GM18508 (cell line): Measurements from ENCODE around the gene PYHIN1.

ENCODE experiments used
- ATAC-seq: cut with Tn5 transposase; IDR thresholded peaks from one replicate; pipeline ENCODE4 v1.9.1; 2021; ENCODE audit warnings: moderate number of reproducible peaks; ENCODE audit not compliant: insufficient read depth, unreplicated experiment

The PYHIN1 gene

GRCh38 chr1:158931055-158931737 is at the start of gene PYHIN1:
Gene PYHIN1, plus strand, starts transcription at chr1:158931552. Its CDS starts 5,359 bp downstream, at chr1:158936911.
- no peak for ATAC-seq

DNA sequence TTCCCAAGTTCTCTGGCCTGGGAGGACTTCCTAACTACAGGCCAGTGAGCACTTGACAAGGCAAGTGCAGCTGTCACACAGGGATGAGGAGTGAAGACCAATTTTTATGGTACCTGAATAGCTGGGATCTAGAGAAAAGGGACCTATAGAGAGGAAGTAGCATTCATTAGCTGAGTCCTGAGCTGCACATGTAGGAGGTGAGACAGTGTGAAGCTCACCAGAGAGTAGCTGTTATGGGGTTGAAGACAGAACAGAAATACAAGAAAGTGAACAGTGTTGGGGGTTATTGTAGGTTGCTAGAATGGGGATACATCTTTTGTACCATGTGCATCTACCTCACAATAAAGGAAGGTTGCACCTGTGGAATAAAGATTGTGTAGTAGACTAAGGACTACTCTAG is 37.7 kb upstream of the PYHIN1 start:
- ATAC-seq: no peak

DNA sequence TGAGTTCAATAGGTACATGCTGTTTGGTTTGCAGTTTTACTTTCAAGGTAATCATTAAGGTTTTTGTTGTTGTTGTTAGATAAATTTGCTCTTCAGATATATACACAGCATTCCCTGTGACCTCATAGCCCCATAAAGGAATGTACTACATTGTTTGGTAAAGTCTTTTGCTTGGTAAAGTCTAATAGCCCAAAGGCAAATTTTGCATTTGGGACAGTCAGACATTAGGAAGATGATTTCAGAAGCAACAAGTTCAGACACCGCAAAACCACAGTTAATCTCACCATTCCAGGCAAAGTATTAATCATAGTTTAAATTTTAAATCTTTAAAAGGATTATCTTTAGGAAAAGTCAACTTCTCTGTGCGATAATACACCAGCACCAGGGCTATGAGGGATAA is 32.6 kb upstream of the PYHIN1 start:
- no peak for ATAC-seq

DNA sequence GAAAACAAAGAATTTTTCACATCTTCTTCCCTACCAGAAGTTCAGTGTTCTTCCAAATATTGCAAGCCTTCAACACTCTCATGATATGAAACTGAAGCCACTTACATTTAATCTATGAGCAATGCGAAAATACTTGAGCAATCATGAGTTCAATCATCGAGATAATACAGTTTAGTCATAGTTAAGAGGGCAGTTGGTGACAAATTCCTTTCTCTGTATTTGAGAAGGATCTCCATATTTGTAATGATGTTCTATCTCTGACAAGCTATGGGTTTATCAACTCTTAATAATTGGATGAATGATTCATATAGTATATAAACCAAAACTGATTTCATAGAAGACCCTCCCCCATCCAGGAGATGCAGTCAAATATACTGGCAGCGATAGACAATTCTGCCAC is 29.7 kb upstream of the PYHIN1 start:
- ATAC-seq: no peak

DNA sequence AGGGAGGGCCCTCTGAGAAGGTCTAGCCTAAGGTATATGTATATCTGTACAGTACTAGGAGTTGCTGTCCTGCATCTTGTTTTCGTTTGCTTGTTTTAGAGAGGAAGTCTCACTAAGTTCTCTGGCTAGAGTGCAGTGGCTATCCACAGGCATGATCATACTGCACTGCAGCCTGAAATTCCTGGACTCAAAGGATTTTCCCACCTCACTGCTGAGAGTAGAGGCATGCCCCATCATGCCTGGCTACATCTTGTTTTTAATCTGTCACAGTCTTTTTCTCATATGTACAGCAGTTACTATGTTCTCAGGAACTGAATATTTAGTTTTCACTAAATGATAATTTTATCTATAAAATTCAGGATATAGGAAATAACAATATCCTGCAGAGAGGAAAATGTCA is 15.3 kb upstream of the PYHIN1 start:
- ATAC-seq: no peak

DNA sequence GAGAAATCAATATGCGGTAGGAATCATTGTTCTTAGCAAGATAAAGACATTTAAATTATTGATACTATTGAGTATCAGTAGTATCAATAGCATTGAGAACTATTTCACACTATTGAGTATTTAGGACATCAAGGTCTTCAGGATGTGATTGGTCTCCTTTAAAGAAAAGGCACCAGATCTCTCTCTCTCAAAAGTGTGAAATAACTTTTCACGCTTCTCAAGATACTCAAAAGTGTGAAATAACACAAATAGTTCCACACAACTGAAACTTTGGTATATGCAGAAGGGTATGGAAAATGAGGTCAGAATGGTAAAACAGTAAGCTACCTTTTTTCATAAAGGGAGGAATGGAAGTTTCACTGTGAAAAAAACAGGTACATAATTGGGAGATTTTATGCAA is 6.7 kb upstream of the PYHIN1 start:
- ATAC-seq: no peak

GRCh38 chr1:158930504-158930903 is 848 bp upstream of the PYHIN1 start:
- no peak for ATAC-seq

GRCh38 chr1:158932171-158932570 is 819 bp downstream of the PYHIN1 start:
- no peak for ATAC-seq

DNA sequence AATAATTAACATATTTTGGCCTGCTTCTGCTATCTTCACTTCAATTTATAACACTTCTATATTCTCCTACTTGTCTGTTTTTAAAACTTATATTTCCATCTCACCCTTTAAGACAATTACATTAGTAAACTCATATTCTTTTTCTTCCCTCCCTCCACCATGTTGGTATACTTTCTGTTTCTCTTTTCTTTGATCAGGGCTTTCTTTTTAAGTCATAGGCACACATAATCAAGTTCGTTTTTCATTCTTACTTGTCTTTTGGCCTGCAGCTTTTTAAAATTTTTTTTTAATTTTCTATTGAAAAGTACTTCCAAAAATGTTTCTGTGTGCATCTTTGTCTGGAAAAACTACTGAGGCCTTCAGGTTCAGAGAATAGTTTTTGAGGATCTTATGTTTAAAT is 2.3 kb downstream of the PYHIN1 start:
- no peak for ATAC-seq

GRCh38 chr1:158939180-158939579 is 7.8 kb downstream of the PYHIN1 start:
- no peak for ATAC-seq

- no peak for ATAC-seq
These were observed 10.0 kb downstream of the PYHIN1 start for GRCh38 chr1:158941317-158941716.

- ATAC-seq: no peak
These were observed 11.1 kb downstream of the PYHIN1 start for GRCh38 chr1:158942490-158942889.

DNA sequence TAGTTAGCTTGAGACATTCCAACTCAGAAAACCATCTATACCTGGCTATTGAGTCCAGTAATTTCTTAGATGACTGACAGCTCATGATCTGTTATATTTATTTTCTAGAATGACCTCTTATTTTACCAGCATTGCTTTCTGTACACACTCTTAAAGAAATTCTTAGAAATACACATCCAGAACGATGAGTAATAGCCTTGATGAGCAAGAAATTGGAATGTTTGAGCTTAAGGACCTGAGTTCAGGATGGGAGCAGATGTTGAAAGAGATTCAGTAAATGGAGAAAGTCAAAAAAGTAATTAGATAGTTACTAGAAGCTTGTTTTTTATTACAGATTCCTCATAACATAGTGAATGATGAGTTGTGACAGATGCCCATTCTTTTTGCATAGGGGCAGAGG is 11.7 kb downstream of the PYHIN1 start:
- ATAC-seq: no peak

GRCh38 chr1:158945061-158945460 is 13.7 kb downstream of the PYHIN1 start:
- no peak for ATAC-seq

- no peak for ATAC-seq
These were observed 15.4 kb downstream of the PYHIN1 start for GRCh38 chr1:158946785-158947184.

GRCh38 chr1:158951956-158952355 is 20.6 kb downstream of the PYHIN1 start:
- no peak for ATAC-seq

- no peak for ATAC-seq
These were observed 21.1 kb downstream of the PYHIN1 start for GRCh38 chr1:158952416-158952815.

- no peak for ATAC-seq
These were observed 29.8 kb downstream of the PYHIN1 start for GRCh38 chr1:158961178-158961577.

DNA sequence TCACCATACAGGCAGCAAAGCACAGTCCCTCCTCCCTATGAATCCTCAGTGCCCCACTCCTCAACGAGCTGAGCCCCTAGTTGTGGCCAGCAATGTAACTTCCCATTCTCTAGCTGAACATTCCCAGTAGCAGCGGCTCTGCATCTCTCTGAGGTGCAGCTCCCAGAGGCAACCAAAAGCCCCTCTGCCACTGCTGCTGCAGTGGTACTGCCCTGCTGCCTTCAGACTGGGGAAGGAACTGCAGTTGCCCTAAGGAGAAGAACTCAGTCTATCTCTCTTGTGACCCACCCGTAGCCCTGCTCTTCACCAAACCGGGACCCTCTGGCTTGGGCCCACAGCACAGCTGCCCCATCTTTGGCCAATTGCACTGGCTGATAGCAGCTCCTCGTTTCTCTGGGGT is 31.6 kb downstream of the PYHIN1 start:
- ATAC-seq: no peak

GRCh38 chr1:158969166-158969565 is 37.8 kb downstream of the PYHIN1 start:
- no peak for ATAC-seq

GRCh38 chr1:158969855-158970254 is 38.5 kb downstream of the PYHIN1 start:
- ATAC-seq: no peak

DNA sequence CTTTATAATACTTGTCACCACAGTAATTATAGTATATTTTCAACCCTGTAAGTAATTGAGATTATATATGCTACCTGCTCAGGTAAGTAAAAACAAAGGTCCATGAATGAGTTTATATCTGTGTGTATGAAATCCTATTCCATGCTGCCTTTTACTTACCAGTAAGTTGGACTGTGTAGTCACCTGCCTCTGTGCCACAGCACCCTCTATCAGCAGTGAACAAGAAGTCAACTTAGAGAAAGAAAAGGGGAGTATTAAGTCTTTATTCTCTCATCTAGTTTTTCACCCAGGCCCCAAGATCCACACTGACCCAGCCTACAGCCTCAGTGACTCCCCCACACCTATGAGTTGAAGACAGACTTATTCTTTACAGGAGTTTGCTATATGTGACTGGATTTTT is 41.5 kb downstream of the PYHIN1 start:
- ATAC-seq: no peak

DNA sequence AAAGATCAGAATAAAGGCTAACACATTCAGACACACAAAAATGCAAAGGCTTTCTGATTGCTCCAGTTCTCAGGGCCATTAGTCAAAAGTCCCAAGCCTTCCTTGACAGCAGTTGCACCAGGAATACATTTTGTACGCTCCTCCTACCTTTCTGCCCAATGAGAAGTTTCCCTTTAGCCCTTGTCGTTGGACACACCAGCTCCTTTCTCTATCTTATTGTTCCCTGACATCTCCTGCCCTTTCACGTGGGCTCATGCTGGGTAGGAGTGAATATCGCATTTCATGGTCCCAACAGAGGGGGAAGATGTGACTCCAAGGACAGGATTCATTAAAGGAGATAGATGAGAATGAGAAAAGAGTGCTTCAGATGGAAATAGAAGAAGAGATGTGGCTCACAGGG is 44.9 kb downstream of the PYHIN1 start:
- ATAC-seq: no peak
